Measurements from ENCODE around the gene FIGN.

FIGN gene

GRCh38 chr2:163558251-163559021, 177.4 kb downstream of the FIGN start:
- in situ Hi-C loops (cut with MboI; ENCODE audit: low sequenced_read_pairs) = no loop called here
- DNase-seq (ENCODE audit: low spot score in 2 of 2) = no peak
- Histone ChIP-seq H3K36me3 (replicated peaks) (no peaks in the 10 kb centered on the region), H3K4me3 (no peak overlapping the region), H3K9me3 (no peaks in the 10 kb centered on the region), H3K27me3 (ENCODE audit: low read depth) (no peaks in the 10 kb centered on the region), H3K4me1 (peaks cover 9% of the 10 kb centered on the region)

- in situ Hi-C loops (cut with MboI; ENCODE audit: low sequenced_read_pairs) = no loop called here
- no peaks in the 10 kb centered on the region for H3K9me3 ChIP-seq
- no peaks in the 10 kb centered on the region for H3K27me3 ChIP-seq (ENCODE audit: low read depth)
- H3K4me3 ChIP-seq = no peak overlapping the region
- no peak for DNase-seq (ENCODE audit: low spot score in 2 of 2)
- peaks cover 27% of the 10 kb centered on the region for H3K4me1 ChIP-seq
- no peaks in the 10 kb centered on the region for H3K36me3 ChIP-seq (replicated peaks)
These were observed 179.3 kb downstream of the FIGN start for GRCh38 chr2:163556511-163556910.

- Histone ChIP-seq H3K36me3 (replicated peaks) (no peaks in the 10 kb centered on the region), H3K27me3 (ENCODE audit: low read depth) (no peaks in the 10 kb centered on the region), H3K4me1 (peaks cover 40% of the 10 kb centered on the region), H3K9me3 (no peaks in the 10 kb centered on the region), H3K4me3 (no peak overlapping the region)
- DNase-seq (ENCODE audit: low spot score in 2 of 2) = no peak
- in situ Hi-C loops (cut with MboI; ENCODE audit: low sequenced_read_pairs) = no loop called here
These were observed 180.9 kb downstream of the FIGN start for GRCh38 chr2:163554864-163555263.

- Histone ChIP-seq H3K36me3 (replicated peaks) (no peaks in the 10 kb centered on the region), H3K27me3 (ENCODE audit: low read depth) (no peaks in the 10 kb centered on the region), H3K4me1 (peaks cover 40% of the 10 kb centered on the region), H3K9me3 (no peaks in the 10 kb centered on the region), H3K4me3 (no peak overlapping the region)
- DNase-seq (ENCODE audit: low spot score in 2 of 2) = peak; percentile 22 to 93
- in situ Hi-C loops (cut with MboI; ENCODE audit: low sequenced_read_pairs) = no loop called here
These were observed 182.2 kb downstream of the FIGN start for GRCh38 chr2:163553601-163554000.

GRCh38 chr2:163552758-163553157, 183.1 kb downstream of the FIGN start:
- Histone ChIP-seq H3K27me3 (ENCODE audit: low read depth) (no peaks in the 10 kb centered on the region), H3K4me1 (peaks cover 40% of the 10 kb centered on the region), H3K4me3 (no peak overlapping the region), H3K9me3 (no peaks in the 10 kb centered on the region), H3K36me3 (replicated peaks) (no peaks in the 10 kb centered on the region)
- peak; percentile 39 to 46 for DNase-seq (ENCODE audit: low spot score in 2 of 2)
- in situ Hi-C loops (cut with MboI; ENCODE audit: low sequenced_read_pairs) = no loop called here

GRCh38 chr2:163551616-163552373, 184.0 kb downstream of the FIGN start:
- in situ Hi-C loops (cut with MboI; ENCODE audit: low sequenced_read_pairs) = no loop called here
- H3K4me3 ChIP-seq = no peak overlapping the region
- H3K36me3 ChIP-seq (replicated peaks) = no peaks in the 10 kb centered on the region
- no peaks in the 10 kb centered on the region for H3K27me3 ChIP-seq (ENCODE audit: low read depth)
- H3K9me3 ChIP-seq = no peaks in the 10 kb centered on the region
- peaks cover 40% of the 10 kb centered on the region for H3K4me1 ChIP-seq
- DNase-seq (ENCODE audit: low spot score in 2 of 2) = peak in 1 of 2 experiments; percentile 85

- Histone ChIP-seq H3K9me3 (no peaks in the 10 kb centered on the region), H3K27me3 (ENCODE audit: low read depth) (no peaks in the 10 kb centered on the region), H3K4me3 (no peak overlapping the region), H3K4me1 (peaks cover 36% of the 10 kb centered on the region), H3K36me3 (replicated peaks) (no peaks in the 10 kb centered on the region)
- DNase-seq (ENCODE audit: low spot score in 2 of 2) = no peak
- in situ Hi-C loops (cut with MboI; ENCODE audit: low sequenced_read_pairs) = no loop called here
These were observed 186.8 kb downstream of the FIGN start for GRCh38 chr2:163548970-163549369.

All from HAP-1 (cell line).